Activated CD4-positive, CD25-positive, alpha-beta regulatory T cell treated with anti-CD3 and anti-CD28 coated beads, Interleukin-2, amount 50 U/mL, for 72 hours (primary cell): ENCODE data around the gene RASA3.

Source experiments
- DNase-seq: peaks from one replicate; pipeline ENCODE4 v3.0.0; 2021

Gene RASA3

GRCh38 chr13:114016321-114017027 is 115.9 kb downstream of the RASA3 start:
- DNase-seq, result no peak

GRCh38 chr13:114015969-114016295 is 116.5 kb downstream of the RASA3 start:
- no peak for DNase-seq

DNA sequence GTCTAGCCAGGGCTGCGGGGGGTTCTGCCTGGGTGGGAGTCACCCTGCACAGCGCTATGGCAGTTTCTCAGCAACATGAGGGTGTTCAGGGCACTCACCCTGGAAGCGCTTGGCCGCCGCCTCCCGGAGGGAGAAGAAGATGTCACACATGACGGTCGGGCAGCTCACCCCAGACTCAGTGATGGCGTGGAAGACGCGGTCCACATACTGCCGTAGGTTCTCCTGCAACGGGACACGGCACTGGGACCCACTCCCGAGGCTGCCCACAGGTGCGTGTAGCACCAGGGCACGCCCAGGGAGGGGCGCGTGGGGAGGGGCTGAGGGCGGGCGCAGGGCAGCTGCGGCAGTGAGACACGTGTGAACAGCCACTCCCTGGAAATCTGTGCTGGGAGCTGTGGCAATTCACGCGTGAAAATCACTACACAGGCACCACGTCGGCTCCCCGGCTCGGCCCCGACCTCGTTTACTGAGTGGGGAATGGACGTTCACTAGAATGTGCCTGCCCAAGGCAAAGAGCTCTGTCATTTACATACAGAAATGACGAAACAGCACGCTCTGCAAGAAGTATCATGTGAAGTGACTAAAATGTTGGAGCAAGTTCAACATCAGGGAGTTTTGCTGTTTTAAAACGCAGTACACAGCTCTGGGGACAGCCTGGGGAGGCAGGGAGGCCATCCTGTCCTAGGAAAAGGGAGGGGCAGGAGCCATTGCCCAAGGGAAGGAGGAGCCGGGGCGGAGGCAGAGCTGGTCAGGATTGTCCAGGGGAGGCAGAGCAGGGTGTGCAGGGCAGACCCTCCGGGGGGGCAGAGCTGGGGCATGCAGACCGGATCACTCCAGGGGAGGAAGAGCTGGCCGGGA is 117.1 kb downstream of the RASA3 start:
- no peak for DNase-seq

GRCh38 chr13:114013952-114014629 is 118.3 kb downstream of the RASA3 start:
- DNase-seq, result no peak

GRCh38 chr13:114013336-114013735 is 119.1 kb downstream of the RASA3 start:
- no peak for DNase-seq

DNA sequence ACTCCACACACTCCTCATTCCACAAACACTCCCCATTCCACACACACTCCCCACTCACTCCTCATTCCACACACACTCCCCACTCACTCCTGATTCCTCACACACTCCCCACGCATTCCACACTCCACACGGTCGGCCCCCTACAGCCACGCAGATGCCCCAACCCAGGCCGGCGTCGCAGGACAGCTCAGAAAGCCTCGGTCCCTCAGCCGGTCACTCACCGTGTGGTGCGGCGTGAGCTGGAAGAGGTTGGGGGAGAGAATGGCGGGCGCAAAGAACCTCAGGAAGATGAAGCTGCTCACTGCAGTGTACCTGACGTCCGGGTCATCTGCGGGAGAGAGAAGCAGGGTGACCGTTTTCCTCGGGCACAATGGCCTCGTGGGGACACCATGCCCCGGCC is 119.5 kb downstream of the RASA3 start:
- no peak for DNase-seq

DNA sequence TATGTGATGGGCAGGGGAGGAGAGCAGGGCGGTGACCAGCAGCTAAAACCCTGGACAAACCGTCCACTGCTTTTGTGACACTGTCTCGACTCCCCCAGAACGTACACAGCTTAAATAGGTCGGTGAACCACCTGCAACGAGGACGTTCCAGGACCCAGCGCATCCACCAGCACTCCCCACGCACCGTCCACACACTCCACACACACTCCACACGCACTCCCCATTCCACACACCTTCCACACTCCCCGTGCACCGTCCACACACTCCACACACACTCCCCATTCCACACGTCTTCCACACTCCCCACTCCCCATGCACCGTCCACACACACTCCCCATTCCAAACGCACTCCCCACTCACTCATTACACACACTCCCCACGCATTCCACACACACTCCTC is 120.3 kb downstream of the RASA3 start:
- DNase-seq, result no peak

GRCh38 chr13:114011226-114011625 is 121.2 kb downstream of the RASA3 start:
- DNase-seq, result no peak

DNA sequence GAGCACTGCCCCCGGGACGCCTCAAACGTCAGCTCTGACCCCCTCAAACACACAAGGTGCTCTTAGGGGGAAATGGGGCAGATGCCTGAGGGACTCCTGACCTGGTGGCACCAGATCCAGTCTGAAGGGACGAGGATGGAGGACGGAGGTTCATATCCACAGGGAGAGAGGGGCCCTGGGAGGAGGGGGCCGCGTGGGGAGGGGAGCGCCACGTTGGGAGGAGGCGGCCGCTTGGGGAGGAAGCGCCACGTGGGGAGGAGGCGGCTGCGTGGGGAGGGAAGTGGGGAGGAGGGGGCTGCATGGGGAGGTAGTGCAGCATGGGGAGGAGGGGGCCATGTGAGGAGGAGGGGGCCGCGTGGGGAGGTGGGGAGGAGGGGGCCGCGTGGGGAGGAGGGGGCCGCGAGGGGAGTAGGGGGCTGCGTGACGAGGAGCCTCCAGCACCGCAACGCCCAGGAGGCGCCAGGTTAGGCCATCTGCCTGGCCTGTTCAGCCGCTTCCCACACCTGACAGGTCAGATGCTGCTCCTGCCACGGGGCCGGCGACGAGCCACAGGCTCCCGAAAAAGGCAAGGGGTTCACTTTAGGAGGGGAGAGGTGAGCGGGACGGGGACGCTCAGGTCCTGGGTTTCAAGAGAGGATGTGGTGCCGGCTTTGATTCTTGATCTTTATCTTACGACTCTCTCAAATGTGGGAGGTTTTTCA is 121.9 kb downstream of the RASA3 start:
- no peak for DNase-seq

DNA sequence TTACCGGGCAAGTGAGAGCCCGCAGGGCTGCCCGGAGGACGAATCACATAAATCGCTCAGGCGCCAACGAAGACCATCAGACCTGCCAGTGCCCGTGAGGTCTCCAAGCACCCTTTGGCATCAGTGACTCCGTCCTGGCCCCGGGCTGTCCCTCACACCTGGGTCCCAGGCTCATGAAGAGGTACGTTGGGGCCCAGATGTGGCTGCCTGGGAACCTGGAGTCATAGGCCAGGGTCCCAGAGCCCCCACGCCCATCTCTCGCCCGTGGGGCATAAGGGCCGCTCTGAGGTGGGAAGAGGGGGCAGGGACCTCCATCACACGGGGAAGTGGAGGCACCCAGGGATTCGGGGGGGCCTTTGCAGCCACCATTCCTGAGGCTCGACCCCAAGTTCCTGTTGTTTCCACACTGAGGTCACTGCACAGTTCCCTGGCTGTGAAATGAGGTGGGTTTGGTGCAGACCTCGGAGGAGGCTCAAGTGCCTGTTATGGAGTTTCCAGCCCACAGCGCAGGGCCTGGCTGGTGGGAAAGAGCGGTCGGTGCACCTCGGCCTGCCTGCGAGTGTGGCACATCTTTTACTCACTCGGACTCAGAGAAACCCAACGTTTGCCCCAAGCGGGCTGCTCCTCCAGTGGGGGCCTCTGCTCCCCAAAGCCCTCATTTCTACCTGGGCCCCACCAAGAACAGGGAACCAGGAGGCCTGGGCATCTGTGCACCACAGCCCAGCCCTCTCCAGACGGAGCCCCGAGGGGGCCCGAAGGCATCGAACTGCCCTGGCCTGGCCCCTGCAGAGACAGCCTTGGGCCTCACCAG is 122.6 kb downstream of the RASA3 start:
- DNase-seq, result no peak

DNA sequence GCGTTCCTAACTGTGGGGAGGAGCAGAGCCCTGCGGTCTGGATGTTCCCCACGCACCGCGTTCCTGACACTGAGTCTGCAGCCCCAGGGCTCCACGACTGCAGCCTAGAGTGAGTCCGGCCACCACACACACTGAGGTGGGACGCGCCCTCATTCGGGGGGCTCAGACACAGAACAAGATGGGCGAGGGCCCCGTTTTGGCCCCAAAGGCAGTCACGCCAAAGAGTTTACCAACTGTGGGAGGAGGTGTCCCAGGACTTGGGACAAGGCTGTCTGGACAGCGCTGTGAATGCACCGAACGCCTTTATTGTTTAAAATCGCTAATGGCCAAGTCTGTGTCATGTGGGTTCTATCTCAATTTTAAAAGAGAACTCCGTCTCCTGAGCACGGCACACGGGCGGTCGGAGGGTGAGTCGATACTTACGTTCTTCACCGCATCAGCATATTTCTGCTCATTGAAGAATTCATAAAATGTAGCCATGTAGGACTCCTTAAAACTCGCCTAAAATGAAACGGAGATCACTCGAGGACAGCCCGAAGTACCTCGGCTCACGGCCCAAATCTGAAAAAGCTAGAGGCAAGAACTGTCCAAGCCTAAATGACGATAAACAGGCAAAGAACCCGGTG is 123.3 kb downstream of the RASA3 start:
- DNase-seq, result no peak

GRCh38 chr13:114007566-114007965 is 124.9 kb downstream of the RASA3 start:
- DNase-seq, result no peak

- no peak for DNase-seq
These were observed 127.2 kb downstream of the RASA3 start for GRCh38 chr13:114005206-114005724.

DNA sequence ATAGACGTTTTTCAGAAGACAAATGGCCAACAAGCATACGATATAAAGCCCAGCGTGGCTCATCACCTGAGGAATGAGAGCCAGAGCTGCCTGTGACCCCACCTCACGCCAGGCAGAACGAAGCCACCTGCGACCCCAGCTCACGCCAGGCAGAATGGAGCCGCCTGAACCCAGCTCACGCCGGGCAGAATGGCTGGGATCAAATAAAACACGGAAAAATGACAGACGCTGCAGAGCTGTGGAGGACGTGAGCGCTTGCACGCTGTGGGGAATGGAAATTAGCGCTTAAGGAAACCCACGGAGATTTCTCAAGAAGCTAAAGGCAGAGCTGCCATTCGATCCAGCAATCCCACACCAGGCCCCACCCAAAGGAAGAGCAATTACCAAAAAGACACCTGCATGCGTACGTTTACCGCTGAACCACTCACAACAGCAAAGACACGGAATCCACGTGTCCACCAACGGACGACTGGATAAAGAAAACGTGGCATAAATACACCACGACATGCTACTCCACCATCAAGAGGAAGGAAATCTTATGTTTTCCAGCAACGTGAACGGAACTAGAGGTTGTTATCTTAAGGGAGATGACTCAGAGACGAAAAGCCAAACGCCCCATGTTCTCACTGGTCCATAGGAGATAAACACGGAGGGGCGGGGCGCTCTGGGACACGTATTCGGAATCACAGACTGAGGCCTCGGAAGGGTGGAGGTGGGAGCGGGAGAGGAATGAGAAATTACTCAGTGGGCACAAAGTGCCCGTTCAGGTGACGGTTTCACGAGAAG is 127.8 kb downstream of the RASA3 start:
- DNase-seq, result no peak

DNA sequence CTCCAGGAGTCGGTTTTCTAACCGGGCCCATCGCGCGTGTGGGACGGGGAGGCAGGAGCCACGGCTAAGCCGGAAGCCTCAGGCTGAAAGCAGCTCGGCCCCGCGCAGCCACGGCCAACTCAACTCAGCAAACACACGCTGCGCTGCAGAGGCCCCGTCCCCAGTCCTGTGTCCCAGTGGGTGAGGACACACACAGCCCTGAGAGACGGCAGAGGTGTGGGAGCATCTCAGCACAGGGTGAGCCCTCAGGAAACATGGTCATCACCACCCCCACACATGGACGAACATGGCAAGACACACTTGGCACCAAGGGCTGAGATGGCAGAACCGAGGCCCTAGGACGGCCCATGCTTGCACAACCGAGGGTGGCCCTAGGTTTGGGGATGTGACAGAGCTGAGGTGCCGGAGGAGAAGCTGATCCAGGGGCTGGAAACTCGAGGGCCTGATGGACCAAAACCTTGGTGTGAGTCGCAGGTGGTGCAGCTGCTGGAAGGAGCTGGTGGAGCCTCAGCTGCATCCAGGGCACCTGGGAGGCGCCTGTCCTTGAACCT is 129.6 kb downstream of the RASA3 start:
- DNase-seq, result no peak

DNA sequence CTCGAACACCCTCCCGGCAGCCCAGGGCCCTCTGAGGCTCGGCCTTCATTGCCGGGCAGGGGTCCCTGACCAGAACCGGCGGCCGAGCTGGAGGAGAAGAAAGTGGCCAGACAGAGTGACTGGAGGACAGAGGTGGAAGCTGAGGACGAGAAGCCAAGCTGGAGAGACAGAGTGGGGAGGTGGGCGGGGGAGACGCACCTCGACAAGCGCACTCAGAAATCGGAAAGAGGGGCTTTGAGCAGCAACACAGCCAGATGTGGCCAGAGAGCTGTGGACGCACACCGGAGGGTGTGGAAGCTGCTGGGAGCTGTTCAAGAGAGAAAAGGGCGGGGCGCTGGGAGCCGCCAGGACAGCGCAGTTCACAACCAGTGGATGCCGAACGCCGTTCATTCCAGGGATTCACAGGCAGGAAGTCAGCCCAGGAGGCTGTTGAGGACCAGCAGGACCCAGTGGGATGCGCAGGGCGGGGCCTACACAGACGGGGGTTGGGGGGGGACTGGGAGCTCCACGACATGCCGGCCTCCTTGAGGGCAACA is 130.3 kb downstream of the RASA3 start:
- DNase-seq, result no peak

DNA sequence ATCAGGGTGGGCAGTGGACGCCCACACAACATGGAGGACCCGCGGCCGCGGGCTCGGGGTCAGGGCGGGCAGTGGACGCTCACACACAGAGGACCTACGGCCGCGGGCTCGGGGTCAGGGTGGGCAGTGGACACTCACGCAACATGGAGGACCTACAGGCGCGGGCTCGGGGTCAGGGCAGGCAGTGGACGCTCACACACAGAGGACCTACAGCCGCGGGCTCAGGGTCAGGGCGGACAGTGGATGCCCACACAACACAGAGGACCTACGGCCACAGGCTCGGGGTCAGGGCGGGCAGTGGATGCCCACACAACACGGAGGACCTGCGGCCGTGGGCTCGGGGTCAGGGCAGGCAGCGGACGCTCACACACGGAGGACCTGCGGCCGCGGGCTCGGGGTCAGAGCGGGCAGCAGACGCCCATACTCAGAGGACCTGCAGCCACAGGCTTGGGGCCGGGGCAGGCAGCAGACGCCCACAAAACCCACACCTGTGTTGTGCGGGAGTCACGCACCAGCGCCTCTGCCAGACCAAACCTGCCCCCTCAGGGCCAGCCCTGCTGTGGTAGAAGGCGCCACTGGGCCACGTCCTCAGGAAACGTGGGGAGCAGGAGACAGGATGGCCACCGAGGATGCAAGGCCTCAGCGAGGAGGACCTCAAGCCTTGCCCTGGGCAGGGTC is 131.0 kb downstream of the RASA3 start:
- DNase-seq, result no peak

GRCh38 chr13:114000151-114001040 is 132.0 kb downstream of the RASA3 start:
- DNase-seq, result no peak

DNA sequence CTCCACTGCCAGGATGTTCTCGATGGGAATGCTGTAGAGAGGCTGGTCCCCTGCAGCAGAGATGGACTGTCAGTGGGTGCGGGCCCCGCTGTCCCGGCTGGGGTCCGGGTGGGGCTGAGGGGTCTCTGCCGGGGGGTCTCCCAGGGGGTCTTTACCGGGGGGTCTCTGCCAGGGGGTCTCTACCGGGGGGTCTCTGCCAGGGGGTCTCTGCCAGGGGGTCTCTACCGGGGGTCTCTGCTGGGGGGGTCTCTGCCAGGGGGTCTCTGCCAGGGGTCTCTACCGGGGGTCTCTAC is 132.9 kb downstream of the RASA3 start:
- DNase-seq, result no peak
